WI38 (cell line): ENCODE measurements around the gene PRSS33.

ENCODE experiments used
- H3K4me3 ChIP-seq: 2 replicates; pipeline ENCODE4 v1.5.1; 2011; ENCODE audit warnings: low read depth, mild to moderate bottlenecking, control low read depth, low read length
- CTCF ChIP-seq: IDR thresholded peaks from 2 replicates; pipeline ENCODE4 v1.5.1; 2012; ENCODE audit warnings: low read depth, mild to moderate bottlenecking, control low read depth, low read length

Gene PRSS33

GRCh38 chr16:2741168-2741567, 46.2 kb downstream of the PRSS33 start:
- no peak for TF ChIP-seq CTCF
- no peak overlapping the region for H3K4me3 ChIP-seq

GRCh38 chr16:2740476-2740875, 46.9 kb downstream of the PRSS33 start:
- TF ChIP-seq CTCF = no peak
- H3K4me3 ChIP-seq = no peak overlapping the region

- no peak overlapping the region for H3K4me3 ChIP-seq
- no peak for TF ChIP-seq CTCF
These were observed 47.5 kb downstream of the PRSS33 start for GRCh38 chr16:2739625-2740430.

- no peak overlapping the region for H3K4me3 ChIP-seq
- no peak for TF ChIP-seq CTCF
These were observed 48.7 kb downstream of the PRSS33 start for GRCh38 chr16:2738615-2739014.

GRCh38 chr16:2737895-2738418, 49.4 kb downstream of the PRSS33 start:
- TF ChIP-seq CTCF = no peak
- no peak overlapping the region for H3K4me3 ChIP-seq

- TF ChIP-seq CTCF = no peak
- no peak overlapping the region for H3K4me3 ChIP-seq
These were observed 50.1 kb downstream of the PRSS33 start for GRCh38 chr16:2737238-2737605.

- no peak for TF ChIP-seq CTCF
These were observed 50.7 kb downstream of the PRSS33 start for GRCh38 chr16:2736476-2737237.

More at GRCh38 chr16:2736476-2737237, 50.7 kb downstream of the PRSS33 start:
- H3K4me3 ChIP-seq = no peak overlapping the region
